ENCODE results near the gene SHB. TPM values are rescaled to one million over a fixed set of nuclear protein-coding genes. Genes with fewer than 3 reads are reported as not detected.

Gene SHB
- total and polyA plus RNA-seq, 4 donors: 6.2 to 16.1 (median 11.6) TPM

GRCh38 chr9:37959976-37960375 is 109.1 kb downstream of the SHB start:
- Histone ChIP-seq H3K9me3 (ENCODE audit: control insufficient read depth, insufficient read depth, low read length) (no peaks in the 10 kb centered on the region), H3K4me3 (ENCODE audit: low read depth, low read length) (no peak overlapping the region), H3K4me1 (ENCODE audit: control insufficient read depth, insufficient read depth, low read length) (peaks cover 16% of the 10 kb centered on the region), H3K27ac (ENCODE audit: low read depth, low read length) (no peak overlapping the region), H3K36me3 (ENCODE audit: control insufficient read depth, insufficient read depth, low read length) (peaks cover 13% of the 10 kb centered on the region), H3K27me3 (ENCODE audit: control insufficient read depth, insufficient read depth, low read length) (no peaks in the 10 kb centered on the region)
- peak in 1 of 6 donors; percentile 41 for DNase-seq (ENCODE audit: low read depth in 4 of 6, low spot score in 6 of 6)
- no CpG with 5 or more reads among the region's 4 CpGs for WGBS (ENCODE audit: insufficient coverage)

- no peak for DNase-seq (ENCODE audit: low read depth in 4 of 6, low spot score in 6 of 6)
- H3K27me3 ChIP-seq (ENCODE audit: control insufficient read depth, insufficient read depth, low read length): no peaks in the 10 kb centered on the region
- H3K4me1 ChIP-seq (ENCODE audit: control insufficient read depth, insufficient read depth, low read length): peaks cover 6% of the 10 kb centered on the region
- no peaks in the 10 kb centered on the region for H3K9me3 ChIP-seq (ENCODE audit: control insufficient read depth, insufficient read depth, low read length)
- H3K36me3 ChIP-seq (ENCODE audit: control insufficient read depth, insufficient read depth, low read length): peaks cover 29% of the 10 kb centered on the region
- 97% methylated on average over 7 of the region's 9 CpGs for WGBS (ENCODE audit: insufficient coverage)
- no peak overlapping the region for H3K4me3 ChIP-seq (ENCODE audit: low read depth, low read length)
- H3K27ac ChIP-seq (ENCODE audit: low read depth, low read length): no peak overlapping the region
These were observed 110.9 kb downstream of the SHB start for GRCh38 chr9:37958154-37958553.

- H3K27ac ChIP-seq (ENCODE audit: low read depth, low read length): no peak overlapping the region
These were observed 111.4 kb downstream of the SHB start for GRCh38 chr9:37957664-37957953.

GRCh38 chr9:37956904-37957663 is 111.9 kb downstream of the SHB start:
- no peak overlapping the region for H3K27ac ChIP-seq (ENCODE audit: low read depth, low read length)
- no peaks in the 10 kb centered on the region for H3K27me3 ChIP-seq (ENCODE audit: control insufficient read depth, insufficient read depth, low read length)
- peaks cover 34% of the 10 kb centered on the region for H3K36me3 ChIP-seq (ENCODE audit: control insufficient read depth, insufficient read depth, low read length)
- no peak overlapping the region for H3K4me3 ChIP-seq (ENCODE audit: low read depth, low read length)
- DNase-seq (ENCODE audit: low read depth in 4 of 6, low spot score in 6 of 6): no peak
- whole genome bisulfite sequencing (ENCODE audit: insufficient coverage): 79% methylated on average over 16 of the region's 16 CpGs
- H3K9me3 ChIP-seq (ENCODE audit: control insufficient read depth, insufficient read depth, low read length): no peaks in the 10 kb centered on the region
- peaks cover 3% of the 10 kb centered on the region for H3K4me1 ChIP-seq (ENCODE audit: control insufficient read depth, insufficient read depth, low read length)

More at GRCh38 chr9:37957664-37957953, 111.4 kb downstream of the SHB start:
- H3K4me3 ChIP-seq (ENCODE audit: low read depth, low read length): no peak overlapping the region
- H3K36me3 ChIP-seq (ENCODE audit: control insufficient read depth, insufficient read depth, low read length): peaks cover 34% of the 10 kb centered on the region
- H3K9me3 ChIP-seq (ENCODE audit: control insufficient read depth, insufficient read depth, low read length): no peaks in the 10 kb centered on the region
- WGBS (ENCODE audit: insufficient coverage): 69% methylated on average over 2 of the region's 2 CpGs
- DNase-seq (ENCODE audit: low read depth in 4 of 6, low spot score in 6 of 6): no peak
- peaks cover 3% of the 10 kb centered on the region for H3K4me1 ChIP-seq (ENCODE audit: control insufficient read depth, insufficient read depth, low read length)
- H3K27me3 ChIP-seq (ENCODE audit: control insufficient read depth, insufficient read depth, low read length): no peaks in the 10 kb centered on the region

- Histone ChIP-seq H3K27ac (ENCODE audit: low read depth, low read length) (no peak overlapping the region), H3K4me3 (ENCODE audit: low read depth, low read length) (no peak overlapping the region)
These were observed 112.6 kb downstream of the SHB start for GRCh38 chr9:37956423-37956820.

GRCh38 chr9:37955781-37956422 is 113.1 kb downstream of the SHB start:
- no peaks in the 10 kb centered on the region for H3K9me3 ChIP-seq (ENCODE audit: control insufficient read depth, insufficient read depth, low read length)
- H3K36me3 ChIP-seq (ENCODE audit: control insufficient read depth, insufficient read depth, low read length): peaks cover 38% of the 10 kb centered on the region
- no peaks in the 10 kb centered on the region for H3K27me3 ChIP-seq (ENCODE audit: control insufficient read depth, insufficient read depth, low read length)
- DNase-seq (ENCODE audit: low read depth in 4 of 6, low spot score in 6 of 6): no peak
- no peak overlapping the region for H3K4me3 ChIP-seq (ENCODE audit: low read depth, low read length)
- H3K4me1 ChIP-seq (ENCODE audit: control insufficient read depth, insufficient read depth, low read length): peaks cover 8% of the 10 kb centered on the region
- H3K27ac ChIP-seq (ENCODE audit: low read depth, low read length): no peak overlapping the region
- 86% methylated on average over 13 of the region's 16 CpGs for WGBS (ENCODE audit: insufficient coverage)

More at GRCh38 chr9:37956423-37956820, 112.6 kb downstream of the SHB start:
- Histone ChIP-seq H3K27me3 (ENCODE audit: control insufficient read depth, insufficient read depth, low read length) (no peaks in the 10 kb centered on the region), H3K36me3 (ENCODE audit: control insufficient read depth, insufficient read depth, low read length) (peaks cover 38% of the 10 kb centered on the region), H3K9me3 (ENCODE audit: control insufficient read depth, insufficient read depth, low read length) (no peaks in the 10 kb centered on the region), H3K4me1 (ENCODE audit: control insufficient read depth, insufficient read depth, low read length) (peaks cover 7% of the 10 kb centered on the region)
- 92% methylated on average over 5 of the region's 5 CpGs for WGBS (ENCODE audit: insufficient coverage)
- DNase-seq (ENCODE audit: low read depth in 4 of 6, low spot score in 6 of 6): no peak

- DNase-seq (ENCODE audit: low read depth in 4 of 6, low spot score in 6 of 6): no peak
- H3K9me3 ChIP-seq (ENCODE audit: control insufficient read depth, insufficient read depth, low read length): no peaks in the 10 kb centered on the region
- no peaks in the 10 kb centered on the region for H3K27me3 ChIP-seq (ENCODE audit: control insufficient read depth, insufficient read depth, low read length)
- H3K36me3 ChIP-seq (ENCODE audit: control insufficient read depth, insufficient read depth, low read length): peaks cover 44% of the 10 kb centered on the region
- no peak overlapping the region for H3K4me3 ChIP-seq (ENCODE audit: low read depth, low read length)
- H3K4me1 ChIP-seq (ENCODE audit: control insufficient read depth, insufficient read depth, low read length): peaks cover 8% of the 10 kb centered on the region
- H3K27ac ChIP-seq (ENCODE audit: low read depth, low read length): no peak overlapping the region
- WGBS (ENCODE audit: insufficient coverage): 43% methylated on average over 2 of the region's 3 CpGs
These were observed 114.4 kb downstream of the SHB start for GRCh38 chr9:37954581-37954981.

- DNase-seq (ENCODE audit: low read depth in 4 of 6, low spot score in 6 of 6): no peak
- Histone ChIP-seq H3K27ac (ENCODE audit: low read depth, low read length) (no peak overlapping the region), H3K27me3 (ENCODE audit: control insufficient read depth, insufficient read depth, low read length) (no peaks in the 10 kb centered on the region), H3K4me3 (ENCODE audit: low read depth, low read length) (no peak overlapping the region), H3K4me1 (ENCODE audit: control insufficient read depth, insufficient read depth, low read length) (peaks cover 8% of the 10 kb centered on the region), H3K36me3 (ENCODE audit: control insufficient read depth, insufficient read depth, low read length) (peaks cover 44% of the 10 kb centered on the region), H3K9me3 (ENCODE audit: control insufficient read depth, insufficient read depth, low read length) (no peaks in the 10 kb centered on the region)
- 90% methylated on average over 9 of the region's 14 CpGs for WGBS (ENCODE audit: insufficient coverage)
These were observed 115.1 kb downstream of the SHB start for GRCh38 chr9:37953775-37954437.

GRCh38 chr9:37953206-37953774 is 115.7 kb downstream of the SHB start:
- peaks cover 12% of the 10 kb centered on the region for H3K4me1 ChIP-seq (ENCODE audit: control insufficient read depth, insufficient read depth, low read length)
- H3K36me3 ChIP-seq (ENCODE audit: control insufficient read depth, insufficient read depth, low read length): peaks cover 50% of the 10 kb centered on the region
- DNase-seq (ENCODE audit: low read depth in 4 of 6, low spot score in 6 of 6): no peak
- no peaks in the 10 kb centered on the region for H3K9me3 ChIP-seq (ENCODE audit: control insufficient read depth, insufficient read depth, low read length)
- 91% methylated on average over 3 of the region's 5 CpGs for WGBS (ENCODE audit: insufficient coverage)
- H3K27ac ChIP-seq (ENCODE audit: low read depth, low read length): no peak overlapping the region
- H3K27me3 ChIP-seq (ENCODE audit: control insufficient read depth, insufficient read depth, low read length): no peaks in the 10 kb centered on the region
- no peak overlapping the region for H3K4me3 ChIP-seq (ENCODE audit: low read depth, low read length)

Measured in spinal cord (tissue), 10 donors.